Camera-type eye (tissue), 1 donor: Measurements from ENCODE around the gene ST3GAL2. TPM values are rescaled to one million over a fixed set of nuclear protein-coding genes. Genes with fewer than 3 reads are reported as not detected.

ENCODE experiments used
- total RNA-seq: library from RNA; depleted of rRNA; stranded (reverse); fragments of >200 nt; gene quantifications from one replicate; pipeline ENCODE4 v1.2.3, GENCODE V29; 2014

The ST3GAL2 gene
- total RNA-seq = 37.7 TPM

GRCh38 chr16:70438969-70439862, at the start of gene ST3GAL2:
ST3GAL2 (minus strand) TSS chr16:70439100; CDS start chr16:70398530, 40,570 bp downstream.

GRCh38 chr16:70454222-70455034, 15.5 kb upstream of the ST3GAL2 start, which contains the start of gene FCSK:
FCSK (plus strand) TSS chr16:70454595; CDS start chr16:70463191, 8,596 bp downstream.

Other genes with a start within 250 kb of the ST3GAL2 start
- gene EXOSC6, start 187.2 kb downstream of the ST3GAL2 start, total RNA-seq = 42.2 TPM
- gene AARS1, start 149.6 kb downstream of the ST3GAL2 start, total RNA-seq = 98.4 TPM
- 38.9 TPM for gene DDX19B, start 139.9 kb downstream of the ST3GAL2 start, total RNA-seq
- gene DDX19A, start 92.2 kb downstream of the ST3GAL2 start, total RNA-seq = 59.1 TPM
- 20.0 TPM for gene FCSK, start 15.5 kb upstream of the ST3GAL2 start, total RNA-seq
- 74.8 TPM for gene COG4, start 84.5 kb upstream of the ST3GAL2 start, total RNA-seq
- gene SF3B3, start 84.7 kb upstream of the ST3GAL2 start, total RNA-seq = 200 TPM
- 11.3 TPM for gene IL34, start 207.5 kb upstream of the ST3GAL2 start, total RNA-seq
- 55.0 TPM for gene MTSS2, start 247.0 kb upstream of the ST3GAL2 start, total RNA-seq